GM18858 (cell line): ENCODE data around the gene ARSG.
"Not testable (repeated sequence)": the region's sequence is repeated elsewhere in the genome, so short reads cannot be mapped to it uniquely, and the experiment has no call there.

Source experiments
- ATAC-seq: cut with Tn5 transposase; IDR thresholded peaks from one replicate; pipeline ENCODE4 v1.9.1; 2021; ENCODE audit not compliant: unreplicated experiment

Gene ARSG

DNA sequence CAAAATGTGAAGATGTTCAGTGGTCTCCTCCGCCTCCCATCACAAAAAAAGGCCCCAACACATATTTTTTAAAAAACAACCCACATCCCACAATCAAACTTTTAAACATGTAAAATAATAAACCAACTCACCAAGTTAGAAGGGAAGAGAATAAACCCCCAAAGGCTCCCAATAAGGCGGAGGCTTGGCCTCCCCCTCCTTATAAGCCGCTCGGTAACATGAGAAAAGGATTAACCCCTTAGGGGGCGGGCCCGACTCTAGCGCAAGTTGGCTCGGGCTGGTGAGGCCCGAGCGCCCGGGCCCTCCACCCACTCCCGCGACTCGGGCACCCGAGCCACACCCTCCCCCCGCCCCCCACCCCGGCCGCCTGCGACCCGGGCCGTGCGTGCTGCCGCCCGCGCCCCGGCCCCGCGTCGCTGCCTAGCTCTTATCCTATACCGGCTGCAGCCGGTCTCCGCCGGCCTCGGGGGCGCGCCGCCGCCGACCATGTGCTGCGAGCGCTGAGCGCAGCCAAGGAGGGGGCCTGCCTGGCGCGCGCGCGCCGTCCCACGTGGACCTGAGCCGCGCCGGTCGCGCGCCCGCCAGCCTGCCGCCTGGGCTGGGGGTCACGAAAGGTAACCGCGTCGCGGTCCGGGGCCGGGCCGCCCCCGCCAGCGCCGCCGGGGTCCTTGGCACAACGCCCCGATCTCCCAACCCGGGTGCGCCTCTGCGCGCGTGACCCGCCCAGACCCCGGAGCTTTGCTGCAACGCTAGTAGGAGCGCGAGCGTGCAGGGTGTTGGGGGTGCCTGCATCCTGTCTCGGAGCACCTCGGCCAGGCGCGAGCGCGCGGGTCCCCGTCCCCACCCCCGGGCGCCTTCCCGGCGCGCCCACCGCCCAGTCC lies at the start of gene ARSG, which contains the start of gene SLC16A6:
ARSG (plus strand) TSS at position 541 of the 881 bp plus-strand sequence. CDS start 15,999 bp downstream, outside the sequence.
SLC16A6 (minus strand) TSS at position 173 of the 881 bp plus-strand sequence. CDS start 12,807 bp downstream, outside the sequence.
- peak; percentile 37 for ATAC-seq

GRCh38 chr17:68246271-68247028 lies 44.8 kb upstream of the ARSG start:
- ATAC-seq = no peak

DNA sequence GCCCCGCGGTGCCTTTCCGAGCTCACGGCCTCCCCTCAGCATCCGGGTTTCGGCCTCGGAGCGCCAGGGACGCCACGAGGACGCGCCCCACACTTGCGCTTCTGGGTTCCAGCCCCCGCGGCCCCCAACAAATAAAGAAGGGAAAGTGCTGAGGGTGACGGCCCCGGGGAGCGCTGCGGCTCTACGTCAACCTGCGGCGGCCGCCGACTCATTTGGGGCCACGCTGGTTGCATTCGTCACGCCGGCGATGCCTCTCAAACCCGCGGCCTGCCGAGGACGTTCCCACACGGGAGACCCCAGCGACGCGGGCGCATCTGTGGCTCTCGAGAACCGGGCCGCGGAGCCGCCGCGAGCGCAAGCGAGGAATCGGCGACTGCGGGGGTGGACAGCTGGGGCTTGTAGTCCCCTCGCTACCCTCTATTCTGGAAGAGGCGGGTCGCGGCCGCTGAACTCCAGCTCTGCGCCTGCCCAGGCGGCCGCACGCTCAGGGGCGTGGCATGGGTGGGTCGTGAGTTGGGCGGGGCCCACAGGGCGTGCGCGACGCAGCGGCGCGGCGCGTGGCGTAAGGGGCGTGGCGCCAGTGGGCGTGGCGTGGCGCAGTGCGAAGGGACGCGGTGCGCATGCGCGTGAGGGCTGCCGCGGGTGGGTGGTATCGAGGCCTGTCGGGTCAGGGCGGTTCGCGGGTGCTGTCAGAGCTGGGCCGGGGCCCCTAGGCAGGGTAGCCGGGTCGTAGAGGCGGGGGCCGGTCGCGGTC lies 43.7 kb upstream of the ARSG start, which contains the start of gene AMZ2:
AMZ2 (plus strand) TSS at position 599 of the 754 bp plus-strand sequence. CDS start 2,145 bp downstream, outside the sequence.
- ATAC-seq = peak; percentile 73

- ATAC-seq = peak; percentile 17
Measured at GRCh38 chr17:68248199-68248825, 43.0 kb upstream of the ARSG start.

- ATAC-seq = no peak
Measured at GRCh38 chr17:68248891-68249290, 42.4 kb upstream of the ARSG start.

- no peak for ATAC-seq
Measured at GRCh38 chr17:68249354-68249765, 41.9 kb upstream of the ARSG start.

DNA sequence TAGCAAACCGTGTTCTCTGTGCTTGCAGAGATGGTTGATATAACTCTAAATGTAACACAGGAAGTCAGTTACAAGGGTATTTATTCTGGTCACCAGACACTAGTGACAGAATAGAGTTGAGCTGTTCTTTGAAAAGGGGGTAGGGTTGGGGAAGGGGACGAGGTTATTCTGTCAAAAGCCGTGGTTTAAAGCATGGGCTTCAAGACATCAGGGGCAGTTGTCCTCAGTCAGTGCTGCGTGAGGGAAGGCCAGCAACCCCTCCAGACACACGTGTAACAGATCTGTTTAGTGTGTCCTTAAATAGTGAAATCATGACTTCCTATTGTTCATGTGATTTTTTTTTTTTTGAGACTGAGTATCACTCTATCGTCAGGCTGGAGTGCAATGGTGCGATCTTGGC lies 37.9 kb upstream of the ARSG start:
- not testable (repeated sequence) for ATAC-seq

DNA sequence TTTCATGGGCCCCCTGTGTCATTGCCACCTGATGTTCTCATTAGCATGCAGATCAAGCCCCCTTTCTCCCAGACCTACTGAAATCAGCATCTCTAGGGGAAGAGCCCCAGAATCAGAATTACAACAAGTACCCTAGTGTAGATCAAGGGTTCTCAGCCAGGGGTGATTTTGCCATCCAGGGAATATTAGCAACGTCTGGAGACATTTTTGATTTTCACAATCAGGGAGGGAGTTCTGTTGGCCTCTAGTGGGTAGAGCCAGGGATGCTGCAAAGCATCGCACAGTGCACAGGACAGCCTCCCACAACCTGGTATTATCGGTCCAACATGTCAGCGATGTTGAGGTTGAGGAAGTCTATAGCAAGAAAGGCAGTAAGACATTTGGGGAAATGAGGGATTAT lies 36.1 kb upstream of the ARSG start:
- no peak for ATAC-seq

DNA sequence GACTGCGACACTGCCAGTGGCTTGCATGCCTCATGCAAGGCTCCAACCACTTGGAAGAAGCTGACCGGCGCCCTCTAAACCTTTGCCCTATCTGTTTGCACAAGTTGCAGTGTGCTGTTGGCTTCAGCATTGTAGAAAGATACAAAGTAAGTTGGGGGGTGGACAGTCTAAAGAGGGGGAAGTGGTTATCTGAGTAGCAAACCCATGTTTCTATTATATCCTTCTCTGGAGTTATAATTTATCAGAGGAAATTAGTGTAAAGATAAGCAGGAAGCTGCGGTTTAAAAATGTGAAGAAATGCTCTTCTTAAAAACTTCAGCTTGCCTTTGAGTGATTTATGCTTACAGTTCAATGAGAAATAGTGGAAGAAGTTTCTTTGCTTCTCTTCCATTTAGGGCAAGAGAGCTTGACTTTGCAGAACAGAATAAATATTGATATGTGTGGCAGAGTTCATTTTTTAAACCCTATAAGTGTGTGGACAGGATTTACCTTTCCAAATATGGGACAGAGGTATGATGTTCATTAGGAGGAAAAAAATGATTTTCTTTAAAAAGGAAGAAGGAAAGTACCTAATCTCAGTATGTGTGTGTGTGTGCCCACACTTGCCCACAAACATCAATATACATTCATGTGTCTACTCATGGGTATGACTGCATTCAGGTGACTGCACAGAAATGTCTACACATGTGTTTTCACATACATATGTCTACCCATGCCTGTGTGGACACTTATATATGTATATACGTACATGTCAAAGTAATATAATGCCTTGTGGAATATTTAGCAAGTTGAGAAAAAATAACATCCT lies 35.4 kb upstream of the ARSG start:
- ATAC-seq = no peak

DNA sequence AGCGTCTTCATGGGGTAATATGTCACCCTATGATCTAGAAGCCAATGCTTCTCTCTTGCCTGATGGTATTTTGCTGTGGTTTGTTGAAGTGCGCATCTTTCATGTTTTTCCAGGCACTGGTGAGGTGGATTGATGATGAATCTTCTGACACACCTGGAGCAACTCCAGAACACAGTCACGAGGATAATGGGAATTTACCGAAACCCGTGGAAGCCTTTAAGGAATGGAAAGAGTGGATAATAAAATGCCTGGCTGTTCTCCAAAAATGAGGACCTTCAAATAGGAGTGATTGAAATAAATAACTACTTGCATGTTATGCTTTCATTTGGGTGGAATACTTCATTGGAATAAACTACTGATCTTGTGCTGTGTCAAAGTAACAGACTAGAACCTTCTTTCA lies 34.6 kb upstream of the ARSG start:
- not testable (repeated sequence) for ATAC-seq

DNA sequence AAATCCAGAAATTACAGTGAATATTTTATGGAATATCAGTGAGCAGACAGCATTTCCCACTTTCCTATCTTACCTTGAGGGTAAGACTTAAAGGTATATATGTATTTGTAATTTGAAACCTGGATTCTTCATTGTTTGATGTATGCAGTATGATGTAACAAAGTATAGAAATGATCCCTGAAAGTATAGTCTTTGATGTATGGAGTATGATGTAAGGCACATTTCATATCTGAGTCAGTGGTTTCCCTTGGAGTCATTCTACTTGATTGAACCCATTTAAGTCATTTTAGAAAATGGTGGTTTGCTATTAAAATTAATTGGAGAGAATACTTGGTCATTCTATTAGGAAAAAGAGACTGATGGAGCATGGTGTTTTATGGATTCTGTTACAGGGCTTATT lies 33.4 kb upstream of the ARSG start:
- ATAC-seq = no peak

DNA sequence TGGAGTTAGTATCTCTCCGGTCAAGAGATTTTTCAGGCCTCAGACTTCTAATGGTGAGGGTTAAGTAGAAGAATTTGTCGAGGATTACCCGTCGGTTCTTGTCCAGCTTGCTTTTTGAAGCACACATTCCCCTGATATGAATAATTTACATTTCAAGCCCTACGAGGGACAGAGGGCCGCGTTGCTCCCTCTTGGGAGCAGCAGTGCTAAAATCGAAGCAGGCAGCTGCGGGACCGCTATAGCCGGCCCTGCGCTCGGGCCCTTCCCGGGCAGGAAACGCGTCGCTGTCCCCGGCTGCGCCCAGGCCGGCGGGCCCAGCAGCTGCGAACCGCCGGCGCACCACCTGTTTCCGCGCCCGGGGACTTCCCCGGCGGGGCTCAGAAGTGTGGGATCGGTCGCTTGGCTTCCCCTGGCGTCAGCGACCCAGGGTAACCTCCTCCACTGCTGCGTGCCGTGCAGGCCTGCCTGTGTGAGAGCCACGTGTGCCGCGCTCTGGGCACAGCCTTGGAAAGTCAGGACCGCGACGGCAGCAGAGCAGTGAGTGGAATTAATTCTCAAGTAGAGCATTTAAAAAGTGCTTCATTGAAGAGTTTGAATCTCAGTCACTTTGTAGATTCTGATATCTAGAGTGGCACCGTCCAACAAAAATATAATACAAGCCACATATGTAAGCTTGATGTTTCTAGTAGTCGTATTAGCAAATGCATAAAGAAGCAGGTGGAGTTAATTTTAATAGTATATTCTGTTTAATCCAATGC lies 32.2 kb upstream of the ARSG start:
- ATAC-seq = peak; percentile 68

GRCh38 chr17:68259648-68259951 lies 31.7 kb upstream of the ARSG start:
- not testable (repeated sequence) for ATAC-seq

GRCh38 chr17:68260051-68260762 lies 31.1 kb upstream of the ARSG start:
- ATAC-seq = no peak

DNA sequence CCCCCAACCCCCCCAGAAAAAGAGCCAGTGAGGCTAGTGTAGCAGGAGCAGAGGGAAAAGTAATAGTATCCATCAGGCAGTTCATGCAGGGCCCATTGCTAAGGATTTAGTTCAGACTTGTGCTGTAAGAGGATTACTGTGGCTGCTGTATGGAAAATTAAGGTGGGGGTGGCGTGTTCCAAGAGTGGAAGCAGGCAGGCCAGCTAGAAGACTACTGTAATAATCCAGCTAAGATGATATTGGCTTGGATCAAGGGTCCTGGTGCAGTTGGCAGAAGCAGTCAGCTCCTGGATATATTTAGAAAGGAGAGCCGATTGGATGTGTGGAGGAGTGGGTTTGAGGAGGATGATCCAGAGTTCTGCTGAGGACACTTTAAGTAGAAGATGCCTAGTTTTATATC lies 28.8 kb upstream of the ARSG start:
- not testable (repeated sequence) for ATAC-seq

DNA sequence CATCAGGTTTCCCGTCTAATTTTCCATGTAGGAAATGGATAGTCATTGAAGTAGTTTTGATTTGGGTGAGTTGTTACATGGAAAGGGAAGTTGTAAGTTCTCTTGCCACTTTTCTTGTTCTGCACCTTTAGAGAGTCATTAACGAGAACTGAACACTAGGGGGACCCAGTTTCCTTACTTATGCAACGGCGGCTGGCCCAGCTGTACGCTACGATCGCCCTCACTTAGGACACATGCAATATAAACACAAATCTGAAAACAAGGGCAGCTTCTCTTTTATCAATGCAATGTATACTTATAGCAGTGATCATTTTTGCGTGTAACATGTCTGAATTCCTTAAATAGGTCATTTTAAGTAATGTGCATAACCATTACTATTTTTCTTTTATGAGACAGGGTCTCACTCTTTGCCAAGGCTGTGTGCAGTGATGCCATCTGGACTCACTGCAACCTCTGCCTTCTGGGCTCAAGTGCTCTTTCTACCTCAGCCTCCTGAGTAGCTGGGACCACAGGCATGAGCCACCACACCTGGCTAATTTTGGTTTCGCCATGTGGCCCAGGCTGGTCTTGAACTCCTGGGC lies 28.1 kb upstream of the ARSG start:
- ATAC-seq = not testable (repeated sequence)

GRCh38 chr17:68265833-68266232 lies 25.5 kb upstream of the ARSG start:
- not testable (repeated sequence) for ATAC-seq

DNA sequence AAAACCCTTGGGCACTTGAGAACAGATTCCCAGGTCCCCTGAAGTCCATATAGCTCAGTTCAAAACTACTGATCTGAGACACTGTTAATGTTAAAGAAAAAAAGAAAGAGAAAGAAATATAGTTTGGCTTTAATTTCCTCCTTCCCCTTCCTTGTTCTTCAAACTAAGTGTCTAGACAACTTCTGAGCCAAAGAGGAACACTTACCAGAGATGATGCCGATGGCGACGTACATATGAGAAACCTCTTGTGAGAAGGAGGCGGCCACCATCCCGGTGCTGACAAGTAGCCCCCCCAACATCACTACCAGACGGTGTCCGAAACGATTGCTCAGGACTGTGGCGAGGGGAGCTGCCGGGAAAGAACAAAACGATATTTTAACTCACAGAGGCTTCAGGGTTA lies 17.6 kb upstream of the ARSG start:
- no peak for ATAC-seq
